ENCODE data around the gene HSDL1. TPM values are rescaled to one million over a fixed set of nuclear protein-coding genes. Genes with fewer than 3 reads are reported as not detected.

The HSDL1 gene
- total and polyA plus RNA-seq, 2 of the 8 experiments (the other 6 are each of a cell fraction or from before 2014, with no cell fraction given) = 25.0 to 55.7 TPM

GRCh38 chr16:84081446-84081989 is 63.5 kb downstream of the HSDL1 start:
- H3K4me3 ChIP-seq (ENCODE audit: extremely low read depth in 1 of 4, insufficient read depth in 2 of 4, low read depth in 3 of 4, low read length in 4 of 4) = no peak overlapping the region
- H3K56ac ChIP-seq (replicated peaks; ENCODE audit: insufficient read length, low read depth, low read length) = no peak overlapping the region
- no peaks in the 10 kb centered on the region for H3K9me3 ChIP-seq (ENCODE audit: insufficient read depth in 2 of 2, low read depth in 1 of 2, low read length in 1 of 2)
- no peak overlapping the region for H2AK5ac ChIP-seq (ENCODE audit: low read depth, low read length)
- H3K9ac ChIP-seq (replicated peaks in 1 of 4; ENCODE audit: extremely low read depth in 1 of 4, low read depth in 3 of 4, low read length in 3 of 4) = no peak overlapping the region; a peak in 1 of 7 replicates
- H2BK15ac ChIP-seq (ENCODE audit: low read length) = no peak overlapping the region
- H3K14ac ChIP-seq (ENCODE audit: insufficient read length) = no peak overlapping the region
- CTCF ChIA-PET (ENCODE audit: partially characterized antibody) = interaction anchor here (0.7 to 5.6 kb wide), 4 partner anchors 12 to 250 kb away, joined by 3 to 32 read pairs (median 4); no protein-coding TSS in a partner anchor
- no peak overlapping the region for H4K8ac ChIP-seq (ENCODE audit: extremely low read depth, insufficient read depth, low read length)
- H4K91ac ChIP-seq (replicated peaks; ENCODE audit: insufficient read length, low read length) = no peak overlapping the region
- no peak overlapping the region for H3K23ac ChIP-seq (ENCODE audit: insufficient read length)
- FAIRE-seq = no peak
- no peaks in the 10 kb centered on the region for H3K27me3 ChIP-seq (replicated peaks in 1 of 4; ENCODE audit: control insufficient read depth in 3 of 4, extremely low read depth in 1 of 4, insufficient read depth in 3 of 4, low read length in 3 of 4)
- H2BK12ac ChIP-seq (ENCODE audit: low read depth, low read length) = no peak overlapping the region
- 93% methylated on average over 14 of the region's 14 CpGs; no CpG with 5 or more reads in 1 of the 2 experiments for WGBS, 2 experiments (ENCODE audit: extremely low coverage in 1 of 2, insufficient coverage in 1 of 2, insufficient read length in 1 of 2, insufficient replicate concordance in 2 of 2, low coverage in 1 of 2, low lambda C conversion rate in 2 of 2, missing lambda C conversion rate in 1 of 2)
- no peaks in the 10 kb centered on the region for H3K4me1 ChIP-seq (replicated peaks in 1 of 4; ENCODE audit: control insufficient read depth in 3 of 4, insufficient read depth in 4 of 4, low read length in 3 of 4)
- no peaks in the 10 kb centered on the region; the same call in 1 of the 2 replicates for H3K79me1 ChIP-seq (ENCODE audit: low read depth, low read length)
- no peak overlapping the region for H2BK20ac ChIP-seq (ENCODE audit: low read length)
- H3K4me2 ChIP-seq (ENCODE audit: insufficient read depth in 1 of 2, low read depth in 2 of 2, low read length in 2 of 2) = no peak overlapping the region
- no peak overlapping the region for H3K4ac ChIP-seq (replicated peaks; ENCODE audit: insufficient read length, low read depth, low read length)
- peaks cover 10 to 30% (median 20%) of the 10 kb centered on the region in 4 experiments; a peak in 7 of 8 replicates for H3K36me3 ChIP-seq (ENCODE audit: control insufficient read depth in 2 of 4, insufficient read depth in 4 of 4, low read length in 3 of 4)
- TF ChIP-seq RNF2 (IDR thresholded peaks at IDR 0.05; ENCODE audit: borderline replicate concordance, low read depth, low read length, missing control alignments, poor library complexity, severe bottlenecking) (no peak), JUN (IDR thresholded peaks at IDR 0.05; ENCODE audit: low read depth, low read length) (no peak), EGR1 (IDR thresholded peaks at IDR 0.05; ENCODE audit: borderline replicate concordance, low read depth, low read length) (no peak), POLR2AphosphoS5 (IDR thresholded peaks at IDR 0.05; ENCODE audit: low read depth, low read length) (no peak), MAX (IDR thresholded peaks at IDR 0.05) (no peak), RAD21 (IDR thresholded peaks at IDR 0.05 in 1 of 2, conservative IDR thresholded peaks at IDR 0.05 in 1 of 2; ENCODE audit: low read depth in 2 of 2, low read length in 2 of 2) (no peak), SIRT6 (IDR thresholded peaks at IDR 0.05; ENCODE audit: low read length) (no peak), BRCA1 (IDR thresholded peaks at IDR 0.05; ENCODE audit: low read depth, low read length) (no peak), TBP (IDR thresholded peaks at IDR 0.05; ENCODE audit: low read depth, low read length) (no peak)
- DNase-seq (ENCODE audit: low read depth in 1 of 2, low spot score in 2 of 2) = no peak
- no peak overlapping the region for H2AFZ ChIP-seq (ENCODE audit: low read length)
- POLR2A ChIA-PET (ENCODE audit: partially characterized antibody) = no interaction called here
- H3K27ac ChIP-seq (ENCODE audit: low read depth, low read length) = no peak overlapping the region
- no peak overlapping the region for H2BK5ac ChIP-seq (ENCODE audit: low read depth, low read length)
- no peaks in the 10 kb centered on the region for H3K23me2 ChIP-seq (ENCODE audit: low read depth, low read length)
- H3K79me2 ChIP-seq (ENCODE audit: control insufficient read depth in 1 of 2, insufficient read depth in 2 of 2, low read length in 2 of 2) = peaks cover 0 to 8% of the 10 kb centered on the region in 2 experiments; a peak in 2 of 4 replicates
- no peak overlapping the region for H3K18ac ChIP-seq (ENCODE audit: extremely low read depth, low read length)
- H2BK120ac ChIP-seq (replicated peaks; ENCODE audit: low read depth, low read length) = no peak overlapping the region
- peaks cover 0 to 4% of the 10 kb centered on the region in 2 experiments for H4K20me1 ChIP-seq (replicated peaks in 1 of 2; ENCODE audit: control insufficient read depth in 1 of 2, insufficient read depth in 2 of 2, low read length in 2 of 2)
- H4K5ac ChIP-seq (ENCODE audit: insufficient read length, low read depth, low read length) = no peak overlapping the region
